ENCODE results near the gene RGPD5. TPM values are rescaled to one million over a fixed set of nuclear protein-coding genes. Genes with fewer than 3 reads are reported as not detected.

RGPD5 gene
- total RNA-seq, 4 donors from 2014 or later, result 13.7 to 68.5 (median 18.8) TPM

Other genes with a start within 250 kb of the RGPD5 start
- gene SEPTIN10, start 180.3 kb upstream of the RGPD5 start, total RNA-seq, result 100 to 1,000 TPM in 3 of 4 donors, 10 to 100 TPM in 1; 81.7 to 134 (median 114) TPM
- 10 to 100 TPM; 80.6 to 85.9 (median 81.7) TPM for gene SOWAHC, start 179.9 kb upstream of the RGPD5 start, total RNA-seq
- 1 to 10 TPM in 1 of 4 donors, under 1 TPM in 2, not detected in 1; 0.72 to 2.8 (median 0.81) TPM for gene LIMS3, start 104.4 kb downstream of the RGPD5 start, total RNA-seq